AG04450 (cell line): ENCODE data around the gene NRTN. TPM values are rescaled to one million over a fixed set of nuclear protein-coding genes. Genes with fewer than 3 reads are reported as not detected.

ENCODE experiments used
- CTCF ChIA-PET: fragments of 300-600, 350-600 bp; formaldehyde crosslinking; extraction: SDS; loops from one replicate; lab custom pipeline; 2022; ENCODE audit warnings: antibody characterized with exemption, inconsistent platforms; lab: Charles Lee
- POLR2A ChIA-PET: fragments of 350-600 bp; formaldehyde crosslinking; extraction: SDS; loops from one replicate; lab custom pipeline; 2021; ENCODE audit warnings: antibody characterized with exemption, inconsistent platforms; lab: Yijun Ruan, JAX
- DNase-seq: peaks from one replicate; pipeline ENCODE4 v3.0.0-alpha.2; 2011; ENCODE audit warnings: low read depth, low spot score
- H3K27ac ChIP-seq: one replicate; pipeline ENCODE4 v1.5.1; 2012; ENCODE audit warnings: low read depth, low read length, control low read depth
- H3K27me3 ChIP-seq: one replicate; pipeline ENCODE4 v1.6.0; 2012; ENCODE audit warnings: low read length; ENCODE audit not compliant: control insufficient read depth, insufficient read depth
- H3K4me3 ChIP-seq: 2 replicates; pipeline ENCODE4 v1.5.1; 2011; ENCODE audit warnings: mild to moderate bottlenecking, low read depth, low read length, control low read depth
- H3K9me3 ChIP-seq: 2 replicates; pipeline ENCODE4 v1.5.1; 2012; ENCODE audit warnings: low read length; ENCODE audit not compliant: control insufficient read depth, insufficient read depth
- CTCF ChIP-seq: IDR thresholded peaks from 2 replicates; pipeline ENCODE4 v1.5.1; 2011; ENCODE audit warnings: low read depth, low read length, control low read depth, inconsistent platforms
- polyA plus RNA-seq: library from polyadenylated mRNA; depleted of rRNA; stranded (reverse); fragments of >200 nt; gene quantifications from 2 replicates; pipeline ENCODE4 v1.2.3, GENCODE V29; 2011

The NRTN gene
- polyA plus RNA-seq, 1 experiment, result 0.24 TPM

GRCh38 chr19:5827891-5828660, 23.2 kb downstream of the NRTN start:
- no peak for TF ChIP-seq CTCF
- POLR2A ChIA-PET, result interaction anchor here (0.5 to 1.9 kb wide), 14 partner anchors 13 to 126 kb away, joined by 3 to 30 read pairs (median 4); partner anchors contain the start of genes CATSPERD, FUT3, LONP1 and NDUFA11
- no peaks in the 10 kb centered on the region; the same call in 1 of the 2 replicates for H3K9me3 ChIP-seq
- CTCF ChIA-PET, result interaction anchor here (0.6 to 3.2 kb wide), 4 partner anchors 19 to 65 kb away, joined by 3 to 24 read pairs (median 4); no protein-coding TSS in a partner anchor
- H3K4me3 ChIP-seq, result peak overlapping the region; percentile 79
- DNase-seq, result peak; percentile 73
- peak overlapping the region; percentile 77 for H3K27ac ChIP-seq
- H3K27me3 ChIP-seq, result peaks cover 2% of the 10 kb centered on the region

GRCh38 chr19:5828661-5829566, 24.0 kb downstream of the NRTN start:
- Histone ChIP-seq H3K9me3 (no peaks in the 10 kb centered on the region; the same call in 1 of the 2 replicates), H3K27ac (peak overlapping the region; percentile 77), H3K4me3 (peak overlapping the region; percentile 79), H3K27me3 (peaks cover 2% of the 10 kb centered on the region)
- POLR2A ChIA-PET, result interaction anchor here (0.6 to 1.9 kb wide), 13 partner anchors 12 to 125 kb away, joined by 3 to 30 read pairs (median 4); partner anchors contain the start of genes CATSPERD, LONP1, NDUFA11 and VMAC
- CTCF ChIA-PET, result interaction anchor here (0.6 to 3.2 kb wide), 5 partner anchors 20 to 64 kb away, joined by 3 to 24 read pairs (median 3); no protein-coding TSS in a partner anchor
- no peak for TF ChIP-seq CTCF
- no peak for DNase-seq

- POLR2A ChIA-PET, result interaction anchor here (0.7 to 1.0 kb wide), 2 partner anchors 51 to 62 kb away, joined by 3 to 4 read pairs; no protein-coding TSS in a partner anchor
Measured at GRCh38 chr19:5829567-5830310, 24.9 kb downstream of the NRTN start.

GRCh38 chr19:5831159-5831558, 26.3 kb downstream of the NRTN start:
- TF ChIP-seq CTCF, result no peak
- CTCF ChIA-PET, result no interaction called here
- no peak overlapping the region for H3K4me3 ChIP-seq
- H3K27me3 ChIP-seq, result peaks cover 2% of the 10 kb centered on the region
- POLR2A ChIA-PET, result no interaction called here
- H3K9me3 ChIP-seq, result no peaks in the 10 kb centered on the region; the same call in 1 of the 2 replicates
- DNase-seq, result no peak
- H3K27ac ChIP-seq, result no peak overlapping the region

More at GRCh38 chr19:5829567-5830310, 24.9 kb downstream of the NRTN start:
- no peak for DNase-seq
- Histone ChIP-seq H3K27ac (no peak overlapping the region), H3K4me3 (no peak overlapping the region), H3K9me3 (no peaks in the 10 kb centered on the region; the same call in 1 of the 2 replicates), H3K27me3 (peaks cover 2% of the 10 kb centered on the region)
- CTCF ChIA-PET, result interaction anchor here (0.6 to 3.2 kb wide), 2 partner anchors 26 to 48 kb away, joined by 3 to 24 read pairs; no protein-coding TSS in a partner anchor
- TF ChIP-seq CTCF, result no peak
